A673 (cell line): Measurements from ENCODE around the gene KCP. TPM values are rescaled to one million over a fixed set of nuclear protein-coding genes. Genes with fewer than 3 reads are reported as not detected.

Experiments used
- BruUV-seq: library from RNA; stranded (reverse); fragments of 400-500 nt; replicated peaks from 2 replicates; lab custom pipeline; 2021; lab: Mats Ljungman, UMichigan
- CTCF ChIA-PET: fragments of 300-600 bp; sonication (Branson Sonifier 250); formaldehyde crosslinking; loops from one replicate; lab custom pipeline; 2022; ENCODE audit warnings: antibody characterized with exemption; lab: Charles Lee
- POLR2A ChIA-PET: fragments of 300-600 bp; sonication (Branson Sonifier 250); formaldehyde crosslinking; loops from one replicate; lab custom pipeline; 2022; ENCODE audit warnings: antibody characterized with exemption; ENCODE audit not compliant: low non-redundant PET; lab: Charles Lee
- DNase-seq: peaks from one replicate; pipeline ENCODE4 v3.0.0-alpha.2; 2015; ENCODE audit warnings: low spot score
- H3K27ac ChIP-seq: fragments of 200-600 bp; sonication (generic); 2 replicates; pipeline ENCODE4 v1.5.1; 2016; ENCODE audit warnings: mixed run types, low read depth, mild to moderate bottlenecking, mixed read lengths, antibody characterized with exemption, low read length; ENCODE audit not compliant: poor library complexity, severe bottlenecking
- H3K27me3 ChIP-seq: fragments of 200-600 bp; sonication (generic); replicated peaks from 2 replicates; pipeline ENCODE4 v1.6.1; 2017; ENCODE audit warnings: mixed run types, low read depth, mild to moderate bottlenecking, mixed read lengths, antibody characterized with exemption, low read length; ENCODE audit not compliant: insufficient read depth, poor library complexity
- H3K36me3 ChIP-seq: fragments of 200-600 bp; sonication (generic); 2 replicates; pipeline ENCODE4 v1.6.1; 2016; ENCODE audit warnings: mixed run types, mild to moderate bottlenecking, mixed read lengths, antibody characterized with exemption, low read length; ENCODE audit not compliant: insufficient read depth, poor library complexity, severe bottlenecking
- H3K4me1 ChIP-seq: fragments of 200-600 bp; sonication (generic); 2 replicates; pipeline ENCODE4 v1.6.1; 2017; ENCODE audit warnings: mixed run types, mild to moderate bottlenecking, mixed read lengths, antibody characterized with exemption, low read length; ENCODE audit not compliant: insufficient read depth, poor library complexity, severe bottlenecking
- H3K4me3 ChIP-seq: fragments of 200-600 bp; sonication (generic); 2 replicates; pipeline ENCODE4 v1.5.1; 2016; ENCODE audit warnings: low read depth, mixed run types, mild to moderate bottlenecking, mixed read lengths, low read length; ENCODE audit not compliant: poor library complexity, severe bottlenecking
- H3K9me3 ChIP-seq: fragments of 200-600 bp; sonication (generic); 2 replicates; pipeline ENCODE4 v1.6.1; 2016; ENCODE audit warnings: mixed run types, low read depth, mild to moderate bottlenecking, mixed read lengths, antibody characterized with exemption, low read length; ENCODE audit not compliant: poor library complexity, severe bottlenecking
- CTCF ChIP-seq: fragments of 300-800, 200-600 bp; sonication (generic); conservative IDR thresholded peaks from 2 replicates; pipeline ENCODE4 v1.5.1; 2017; ENCODE audit warnings: low read depth, mild to moderate bottlenecking, antibody characterized with exemption, low read length, moderate library complexity, mixed read lengths
- EZH2 ChIP-seq: fragments of 200-600 bp; sonication (generic); IDR thresholded peaks from 2 replicates; pipeline ENCODE4 v1.6.1; 2017; ENCODE audit warnings: borderline replicate concordance, low read depth, mild to moderate bottlenecking, mixed read lengths, antibody characterized with exemption, low read length; ENCODE audit not compliant: poor library complexity, severe bottlenecking
- intact Hi-C: fragments of 100-400 bp; cut with micrococcal nuclease; formaldehyde crosslinking; loops from one replicate; pipeline ENCODE4 v1.10.0; 2022; ENCODE audit not compliant: unreplicated experiment
- total RNA-seq: library from RNA; stranded (reverse); gene quantifications from 2 replicates; pipeline ENCODE4 v1.2.3, GENCODE V29; 2021

KCP gene
- total RNA-seq, 1 experiment from 2014 or later, result not detected

GRCh38 chr7:128880791-128881457 lies 29.6 kb downstream of the KCP start:
- CTCF ChIA-PET, result interaction anchor here (0.6 kb wide), 1 partner anchor 1094 kb away, joined by 6 read pairs; no protein-coding TSS in a partner anchor
- TF ChIP-seq EZH2 (no peak), CTCF (no peak)
- Histone ChIP-seq H3K4me3 (no peak overlapping the region), H3K9me3 (no peaks in the 10 kb centered on the region), H3K4me1 (no peaks in the 10 kb centered on the region), H3K27ac (no peak overlapping the region), H3K27me3 (no peaks in the 10 kb centered on the region), H3K36me3 (no peaks in the 10 kb centered on the region)
- POLR2A ChIA-PET, result no interaction called here
- intact Hi-C loops, result loop anchor here (2.0 to 10.0 kb wide), 3 partner anchors 86 to 404 kb away; partner anchors contain the start of genes CCDC136 and METTL2B
- no TSS peak for BruUV-seq
- no peak for DNase-seq

- no TSS peak for BruUV-seq
- Histone ChIP-seq H3K36me3 (no peaks in the 10 kb centered on the region), H3K4me3 (no peak overlapping the region), H3K27me3 (no peaks in the 10 kb centered on the region), H3K27ac (no peak overlapping the region), H3K4me1 (no peaks in the 10 kb centered on the region), H3K9me3 (no peaks in the 10 kb centered on the region)
- intact Hi-C loops, result loop anchor here (2.0 to 10.0 kb wide), 3 partner anchors 85 to 403 kb away; partner anchors contain the start of genes CCDC136 and METTL2B
- no peak for TF ChIP-seq EZH2
- peak; percentile 77 for TF ChIP-seq CTCF
- POLR2A ChIA-PET, result no interaction called here
- CTCF ChIA-PET, result interaction anchor here (1.0 to 1.3 kb wide), 2 partner anchors 272 to 453 kb away, joined by 4 read pairs; no protein-coding TSS in a partner anchor
- peak; percentile 78 for DNase-seq
Observed at GRCh38 chr7:128879939-128880746, 30.4 kb downstream of the KCP start.

GRCh38 chr7:128879461-128879938 lies 31.0 kb downstream of the KCP start:
- no TSS peak for BruUV-seq
- ChIA-PET POLR2A (no interaction called here), CTCF (interaction anchor here (1.0 to 1.3 kb wide), 2 partner anchors 271 to 453 kb away, joined by 4 read pairs; no protein-coding TSS in a partner anchor)
- Histone ChIP-seq H3K4me1 (no peaks in the 10 kb centered on the region), H3K9me3 (no peaks in the 10 kb centered on the region), H3K27ac (no peak overlapping the region), H3K36me3 (no peaks in the 10 kb centered on the region), H3K27me3 (no peaks in the 10 kb centered on the region), H3K4me3 (no peak overlapping the region)
- no peak for TF ChIP-seq EZH2
- no peak for TF ChIP-seq CTCF
- intact Hi-C loops, result no loop called here
- DNase-seq, result no peak
